Motor neuron (in vitro differentiated cells): Measurements from ENCODE around the gene TACR1. TPM values are rescaled to one million over a fixed set of nuclear protein-coding genes. Genes with fewer than 3 reads are reported as not detected.
"Not testable (repeated sequence)": the region's sequence is repeated elsewhere in the genome, so short reads cannot be mapped to it uniquely, and the experiment has no call there.

Experiments used
- ATAC-seq, 8 experiments: fragments of 200-7000 bp; cut with Tn5 transposase; replicated peaks in 6 of 8; 2 replicates each; pipeline ENCODE4 v1.8.0; 2021; ENCODE audit warnings: mild to moderate bottlenecking in 8 of 8, moderate library complexity in 8 of 8
- H3K27ac ChIP-seq, 2 donors: fragments of 250-450 bp; sonication (Bioruptor Pico); 2 replicates each; pipeline ENCODE4 v1.9.0; 2021; ENCODE audit warnings: antibody characterized with exemption in 2 of 2, mild to moderate bottlenecking in 2 of 2, moderate library complexity in 1 of 2
- H3K4me1 ChIP-seq, 2 donors: fragments of 250-450 bp; sonication (Bioruptor Pico); replicated peaks in 1 of 2; 2 replicates each; pipeline ENCODE4 v1.6.1; 2021; ENCODE audit warnings: antibody characterized with exemption in 2 of 2, mild to moderate bottlenecking in 2 of 2, moderate library complexity in 1 of 2
- H3K4me3 ChIP-seq, 5 donors: fragments of 250-450 bp; sonication (Bioruptor Pico); 2 replicates each; pipeline ENCODE4 v1.9.0; 2021; ENCODE audit warnings: antibody characterized with exemption in 5 of 5, mild to moderate bottlenecking in 5 of 5, moderate library complexity in 4 of 5
- WGBS, 10 experiments: fragments of 450-650 bp; shearing (Covaris generic); methylation state at CpG; one replicate each; pipeline ENCODE4 v1.0.0; 2022; 5-methylcytosine and 5-hydroxymethylcytosine counted together
- in situ Hi-C, 9 experiments: fragments of 400-800 bp; cut with MboI; loops; one replicate each; pipeline ENCODE4 v1.15.0; 2021; ENCODE audit warnings: low sequenced_read_pairs in 9 of 9, low pct_unique_long_range_greater_than_20kb in 2 of 9; ENCODE audit not compliant: unreplicated experiment in 9 of 9
- total RNA-seq, 8 experiments: library from RNA; unstranded; fragments of 300-600 nt; gene quantifications; 2 replicates each; pipeline versions ENCODE4 v1.2.3 to v1.2.4, GENCODE V29; 2022

Gene TACR1
- total RNA-seq, 8 experiments from 2014 or later: 0.25 to 6.9 (median 1.7) TPM

GRCh38 chr2:75219213-75219612, 19.9 kb upstream of the TACR1 start:
- H3K27ac ChIP-seq, H3K4me3 ChIP-seq, H3K4me1 ChIP-seq, in situ Hi-C loops: not testable (repeated sequence)
- WGBS, 10 experiments: 22 to 100% (median 93%) methylated on average over 1 to 2 of the region's 4 CpGs; no CpG with 5 or more reads in 7 of the 10 experiments
- ATAC-seq: peak in 1 of 8 experiments; percentile 26

- in situ Hi-C loops: no loop called here
- no peaks in the 10 kb centered on the region for H3K4me1 ChIP-seq
- ATAC-seq: no peak
- H3K27ac ChIP-seq: no peak overlapping the region
- 78 to 100% (median 100%) methylated on average over 1 of the region's 1 CpG; no CpG with 5 or more reads in 5 of the 10 experiments for WGBS, 10 experiments
- no peak overlapping the region for H3K4me3 ChIP-seq
Measured at GRCh38 chr2:75211266-75211770, 12.0 kb upstream of the TACR1 start.

GRCh38 chr2:75210409-75210808, 11.1 kb upstream of the TACR1 start:
- Histone ChIP-seq H3K4me1 (no peaks in the 10 kb centered on the region), H3K27ac (no peak overlapping the region), H3K4me3 (no peak overlapping the region)
- ATAC-seq: no peak
- in situ Hi-C loops: no loop called here
- WGBS, 10 experiments: 43 to 100% (median 71%) methylated on average over 1 of the region's 3 CpGs; no CpG with 5 or more reads in 7 of the 10 experiments

- no peak overlapping the region for H3K4me3 ChIP-seq
- H3K27ac ChIP-seq: no peak overlapping the region
- no peak for ATAC-seq
- in situ Hi-C loops: no loop called here
- WGBS, 10 experiments: 0 to 86% (median 77%) methylated on average over 1 to 6 of the region's 6 CpGs
- no peaks in the 10 kb centered on the region for H3K4me1 ChIP-seq
Measured at GRCh38 chr2:75208738-75209137, 9.4 kb upstream of the TACR1 start.

- in situ Hi-C loops: no loop called here
- Histone ChIP-seq H3K4me3 (no peak overlapping the region), H3K4me1 (no peaks in the 10 kb centered on the region), H3K27ac (no peak overlapping the region)
- WGBS, 10 experiments: 25 to 100% (median 80%) methylated on average over 1 to 3 of the region's 3 CpGs
- ATAC-seq: no peak
Measured at GRCh38 chr2:75204833-75205232, 5.5 kb upstream of the TACR1 start.

GRCh38 chr2:75202359-75202758, 3.0 kb upstream of the TACR1 start:
- Histone ChIP-seq H3K27ac (no peak overlapping the region), H3K4me1 (no peaks in the 10 kb centered on the region), H3K4me3 (no peak overlapping the region)
- no peak for ATAC-seq
- 10 to 100% (median 86%) methylated on average over 1 to 2 of the region's 2 CpGs; no CpG with 5 or more reads in 3 of the 10 experiments for WGBS, 10 experiments
- in situ Hi-C loops: no loop called here

- Histone ChIP-seq H3K27ac (no peak overlapping the region), H3K4me3 (peak overlapping the region; percentile 31 to 47 (median 41)), H3K4me1 (no peaks in the 10 kb centered on the region)
- WGBS, 10 experiments: 0 to 11% (median 0%) methylated on average over 1 to 38 of the region's 57 CpGs; no CpG with 5 or more reads in 2 of the 10 experiments
- in situ Hi-C loops: no loop called here
- ATAC-seq: peak; percentile 51 to 72 (median 68)
Measured at GRCh38 chr2:75200140-75201096, 1.1 kb upstream of the TACR1 start.

- WGBS, 10 experiments: 14 to 100% (median 100%) methylated on average over 1 of the region's 1 CpG; no CpG with 5 or more reads in 3 of the 10 experiments
- in situ Hi-C loops: loop anchor here in 2 of 9 experiments (25.0 kb wide), 2 partner anchors 217 to 417 kb away; no protein-coding TSS in a partner anchor
- Histone ChIP-seq H3K4me3 (no peak overlapping the region), H3K27ac (no peak overlapping the region), H3K4me1 (no peaks in the 10 kb centered on the region)
- no peak for ATAC-seq
Measured at GRCh38 chr2:75195076-75195691, 4.1 kb downstream of the TACR1 start.

GRCh38 chr2:75194184-75194868, 5.0 kb downstream of the TACR1 start:
- Histone ChIP-seq H3K4me3 (no peak overlapping the region), H3K27ac (no peak overlapping the region), H3K4me1 (no peaks in the 10 kb centered on the region)
- in situ Hi-C loops: loop anchor here in 2 of 9 experiments (25.0 kb wide), 2 partner anchors 218 to 418 kb away; no protein-coding TSS in a partner anchor
- WGBS, 10 experiments: 38 to 100% (median 66%) methylated on average over 1 to 4 of the region's 4 CpGs
- ATAC-seq: no peak

- Histone ChIP-seq H3K4me1 (no peaks in the 10 kb centered on the region), H3K4me3 (no peak overlapping the region), H3K27ac (no peak overlapping the region)
- ATAC-seq: no peak
- 17 to 100% (median 82%) methylated on average over 1 of the region's 1 CpG; no CpG with 5 or more reads in 4 of the 10 experiments for WGBS, 10 experiments
- in situ Hi-C loops: loop anchor here in 2 of 9 experiments (25.0 kb wide), 2 partner anchors 220 to 420 kb away; no protein-coding TSS in a partner anchor
Measured at GRCh38 chr2:75192496-75192895, 6.8 kb downstream of the TACR1 start.

GRCh38 chr2:75190271-75190990, 8.9 kb downstream of the TACR1 start:
- ATAC-seq: no peak
- no peak overlapping the region for H3K4me3 ChIP-seq
- H3K4me1 ChIP-seq: no peaks in the 10 kb centered on the region
- in situ Hi-C loops: loop anchor here in 2 of 9 experiments (25.0 kb wide), 2 partner anchors 222 to 422 kb away; no protein-coding TSS in a partner anchor
- WGBS, 10 experiments: 17 to 100% (median 75%) methylated on average over 1 to 3 of the region's 3 CpGs; no CpG with 5 or more reads in 2 of the 10 experiments
- no peak overlapping the region for H3K27ac ChIP-seq

GRCh38 chr2:75186821-75187220, 12.5 kb downstream of the TACR1 start:
- peak in 1 of 8 experiments; percentile 22 for ATAC-seq
- no peak overlapping the region for H3K27ac ChIP-seq
- in situ Hi-C loops: loop anchor here in 2 of 9 experiments (25.0 kb wide), 2 partner anchors 225 to 425 kb away; no protein-coding TSS in a partner anchor
- 14 to 88% (median 86%) methylated on average over 1 of the region's 1 CpG; no CpG with 5 or more reads in 5 of the 10 experiments for WGBS, 10 experiments
- H3K4me3 ChIP-seq: no peak overlapping the region
- no peaks in the 10 kb centered on the region for H3K4me1 ChIP-seq
